C4-2B (cell line): ENCODE data around the gene RPL9.
"Not testable (repeated sequence)": the region's sequence is repeated elsewhere in the genome, so short reads cannot be mapped to it uniquely, and the experiment has no call there.

Source experiments
- H3K27ac ChIP-seq: fragments of 450-650 bp; 2 replicates; pipeline ENCODE4 v1.5.1; 2017
- CTCF ChIP-seq: fragments of 450-650 bp; conservative IDR thresholded peaks from 2 replicates; pipeline ENCODE4 v1.5.1; 2017; ENCODE audit warnings: mild to moderate bottlenecking
- ZFX ChIP-seq: fragments of 450-650 bp; IDR thresholded peaks from 2 replicates; pipeline ENCODE4 v1.6.1; 2017

The RPL9 gene

GRCh38 chr4:39458505-39459300 lies at the start of gene RPL9, which contains the start of gene LIAS:
Gene RPL9, minus strand, starts transcription at chr4:39458922. Its CDS starts 483 bp downstream, at chr4:39458439.
Gene LIAS, plus strand, starts transcription at chr4:39459056. Its CDS starts 62 bp downstream, at chr4:39459118.
- peak within 1 kb of the TSS; percentile 92 for H3K27ac ChIP-seq
- TF ChIP-seq ZFX (peak; percentile 88), CTCF (no peak)

GRCh38 chr4:39505581-39505980 lies 46.9 kb upstream of the RPL9 start:
- no peak overlapping the region for H3K27ac ChIP-seq
- TF ChIP-seq CTCF (no peak), ZFX (no peak)

GRCh38 chr4:39504538-39504937 lies 45.8 kb upstream of the RPL9 start:
- H3K27ac ChIP-seq, result no peak overlapping the region

GRCh38 chr4:39502664-39503035 lies 43.9 kb upstream of the RPL9 start:
- not testable (repeated sequence) for H3K27ac ChIP-seq

More at GRCh38 chr4:39504538-39504937, 45.8 kb upstream of the RPL9 start:
- TF ChIP-seq CTCF, result no peak
- TF ChIP-seq ZFX, result no peak

- no peak overlapping the region for H3K27ac ChIP-seq
- no peak for TF ChIP-seq CTCF
- TF ChIP-seq ZFX, result no peak
These were observed 43.4 kb upstream of the RPL9 start for GRCh38 chr4:39502019-39502663.

- no peak for TF ChIP-seq ZFX
- no peak overlapping the region for H3K27ac ChIP-seq
These were observed 40.0 kb upstream of the RPL9 start for GRCh38 chr4:39498727-39499020.

GRCh38 chr4:39497909-39498726 lies 39.4 kb upstream of the RPL9 start:
- no peak overlapping the region for H3K27ac ChIP-seq

More at GRCh38 chr4:39497909-39498726, 39.4 kb upstream of the RPL9 start:
- no peak for TF ChIP-seq ZFX
- no peak for TF ChIP-seq CTCF
